GM12878 (cell line): Measurements from ENCODE around the gene LTK. TPM values are rescaled to one million over a fixed set of nuclear protein-coding genes. Genes with fewer than 3 reads are reported as not detected.

Source experiments
- ATAC-seq: fragments of 200-7000 bp; cut with Tn5 transposase; 3 replicates; pipeline ENCODE4 v1.9.1; 2020; ENCODE audit warnings: mild to moderate bottlenecking, moderate library complexity
- BruUV-seq: library from RNA; stranded (reverse); fragments of 400-500 nt; replicated peaks from 2 replicates; lab custom pipeline; 2021; lab: Mats Ljungman, UMichigan
- CTCF ChIA-PET: fragments of 300-600 bp; sonication (Branson Sonifier 250); formaldehyde crosslinking; extraction: SDS; loops from one replicate; lab custom pipeline; 2021; ENCODE audit warnings: inconsistent platforms; lab: Yijun Ruan, JAX
- POLR2A ChIA-PET: fragments of 350-600 bp; formaldehyde crosslinking; extraction: SDS; loops from one replicate; lab custom pipeline; 2021; ENCODE audit warnings: inconsistent platforms; lab: Charles Lee
- RAD21 ChIA-PET: fragments of 300-600 bp; sonication (Branson Sonifier 250); formaldehyde crosslinking; loops from one replicate; lab custom pipeline; 2023; ENCODE audit warnings: antibody characterized with exemption; ENCODE audit not compliant: unreplicated experiment; lab: Charles Lee
- SMC1A ChIA-PET: fragments of 300-600 bp; sonication (Branson Sonifier 250); formaldehyde crosslinking; loops from one replicate; lab custom pipeline; 2023; ENCODE audit not compliant: unreplicated experiment, uncharacterized antibody; lab: Charles Lee
- DNase-seq: peaks from one replicate; pipeline ENCODE4 v3.0.0-alpha.2; 2011; ENCODE audit warnings: low read depth, low spot score
- FAIRE-seq: peaks from 3 replicates; lab custom pipeline; 2011; peaks lifted over from hg19 to GRCh38; lab: Jason Lieb, UNC
- H2AFZ ChIP-seq: 2 replicates; pipeline ENCODE4 v1.6.0; 2011; ENCODE audit warnings: low read depth, low read length, control low read depth; ENCODE audit not compliant: control insufficient read depth
- H3K27ac ChIP-seq: 2 replicates; pipeline ENCODE4 v1.5.1; 2011; ENCODE audit warnings: control low read depth; ENCODE audit not compliant: control insufficient read depth, insufficient read depth
- H3K27me3 ChIP-seq, 2 experiments: replicated peaks in 1 of 2; 2 replicates each; pipeline versions ENCODE4 v1.6.0 to v1.6.1; 2011; ENCODE audit warnings: low read length in 1 of 2; ENCODE audit not compliant: control insufficient read depth in 2 of 2, insufficient read depth in 2 of 2
- H3K36me3 ChIP-seq, 2 experiments: 2 replicates each; pipeline ENCODE4 v1.5.1; 2011; ENCODE audit warnings: low read length in 1 of 2; ENCODE audit not compliant: control insufficient read depth in 2 of 2, insufficient read depth in 2 of 2
- H3K4me1 ChIP-seq: 2 replicates; pipeline ENCODE4 v1.6.1; 2011; ENCODE audit warnings: mild to moderate bottlenecking, low read length, moderate library complexity, mixed read lengths; ENCODE audit not compliant: control insufficient read depth, insufficient read depth
- H3K4me2 ChIP-seq: 2 replicates; pipeline ENCODE4 v1.6.0; 2011; ENCODE audit warnings: control low read depth; ENCODE audit not compliant: control insufficient read depth, insufficient read depth
- H3K4me3 ChIP-seq: fragments of 200-600 bp; sonication (generic); 2 replicates; pipeline ENCODE4 v1.5.1; 2016
- H3K79me2 ChIP-seq: 2 replicates; pipeline ENCODE4 v1.6.0; 2011; ENCODE audit warnings: low read length; ENCODE audit not compliant: control insufficient read depth, insufficient read depth
- H3K9ac ChIP-seq: 2 replicates; pipeline ENCODE4 v1.8.0; 2011; ENCODE audit warnings: low read length, control low read depth, mixed read lengths; ENCODE audit not compliant: control insufficient read depth, insufficient read depth
- H3K9me3 ChIP-seq: replicated peaks from 3 replicates; pipeline ENCODE4 v1.5.1; 2011; ENCODE audit warnings: mild to moderate bottlenecking, low read length; ENCODE audit not compliant: control insufficient read depth, insufficient read depth
- H4K20me1 ChIP-seq: 2 replicates; pipeline ENCODE4 v1.6.0; 2011; ENCODE audit not compliant: control insufficient read depth, insufficient read depth
- JUND ChIP-seq: IDR thresholded peaks from 2 replicates; pipeline ENCODE4 v1.6.1; 2012; ENCODE audit warnings: low read depth, mild to moderate bottlenecking, low read length, improper control_type of control experiment, moderate library complexity
- SUZ12 ChIP-seq: fragments of 200-600 bp; sonication (generic); IDR thresholded peaks from one replicate; pipeline ENCODE4 v1.6.1; 2018; ENCODE audit warnings: antibody characterized with exemption, mild to moderate bottlenecking; ENCODE audit not compliant: unreplicated experiment
- ZNF384 ChIP-seq: IDR thresholded peaks from 2 replicates; pipeline ENCODE4 v1.6.1; 2012; ENCODE audit warnings: low read depth, mild to moderate bottlenecking, low read length, improper control_type of control experiment, borderline replicate concordance
- WGBS: methylation state at CpG from one replicate; pipeline ENCODE4 v1.1.6; 2016; ENCODE audit warnings: low lambda C conversion rate; ENCODE audit not compliant: insufficient replicate concordance, insufficient coverage; ENCODE audit errors: missing lambda C conversion rate; 5-methylcytosine and 5-hydroxymethylcytosine counted together
- in situ Hi-C: fragments of 300-500 bp; cut with MboI; formaldehyde crosslinking; loops from 9 replicates; pipeline ENCODE4 v1.14.3; 2018; ENCODE audit warnings: mixed read lengths
- intact Hi-C: fragments of 100-400 bp; cut with micrococcal nuclease; formaldehyde crosslinking; loops from one replicate; pipeline ENCODE4 v1.14.2; 2022; ENCODE audit not compliant: unreplicated experiment
- polyA plus RNA-seq, 11 experiments: library from polyadenylated mRNA; depleted of rRNA in 4 of 11; unstranded in 6 of 11; stranded (reverse) in 5 of 11; fragments of >200 nt; fragmentation: Nextera tagmentation in 4 of 11; fragmentation: Illumina TruSeq in 1 of 11; extraction: Ambion mirVana in 4 of 11; extraction: Trizol in 1 of 11; gene quantifications; 1 replicate in 1 of 11; 2 replicates in 10 of 11; pipeline versions ENCODE4 v1.2.1 to v1.2.3, GENCODE V29; 2011 to 2016; ENCODE audit warnings: inconsistent platforms in 2 of 11, missing spikeins in 2 of 11, low read depth in 1 of 11
- total RNA-seq, 4 experiments: library from RNA; depleted of rRNA in 3 of 4; stranded (reverse); fragments of >200 nt in 3 of 4; fragmentation: Illumina TruSeq in 1 of 4; extraction: Trizol in 1 of 4; gene quantifications; 2 replicates each; pipeline versions ENCODE4 v1.2.1 to v1.2.3, GENCODE V29; 2013 to 2021

Gene LTK
- total and polyA plus RNA-seq, 10 of the 15 experiments (the other 5 are each of a cell fraction or from before 2014, with no cell fraction given): 0.07 to 0.80 (median 0.20) TPM; not detected in 1

DNA sequence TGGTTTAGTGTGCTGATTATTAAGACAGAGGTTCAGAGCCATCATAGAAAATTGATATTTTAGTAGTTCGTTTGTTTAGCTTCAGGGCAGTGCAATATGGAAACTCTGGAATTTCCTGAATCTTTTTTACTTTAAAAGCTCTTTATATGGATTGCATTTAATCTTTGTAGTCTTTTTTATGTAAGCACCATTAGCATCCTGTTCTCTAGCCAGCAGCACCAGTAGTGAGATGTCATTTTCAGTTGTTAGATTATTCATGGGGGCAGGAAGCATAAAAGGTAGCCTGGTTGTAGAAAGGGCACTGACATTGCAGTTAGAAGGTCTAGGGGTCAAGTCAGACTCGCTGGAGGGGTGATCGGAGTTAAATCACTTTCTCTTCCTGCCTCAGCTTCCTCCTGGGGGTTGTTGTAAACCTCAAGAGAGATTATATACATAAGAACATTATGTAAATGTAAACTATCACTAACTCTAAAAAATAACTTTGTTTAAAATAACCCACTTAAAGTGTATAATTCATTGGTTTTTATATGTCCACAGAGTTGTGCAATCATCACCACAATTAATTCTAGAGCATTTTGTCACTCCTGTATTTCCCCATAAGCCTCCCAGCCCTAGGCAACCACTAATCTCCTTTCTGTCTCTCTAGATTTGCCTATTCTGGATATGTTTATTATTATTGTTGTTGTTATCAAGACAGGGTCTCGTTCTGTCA lies 51.4 kb downstream of the LTK start:
- Histone ChIP-seq H3K4me2 (no peak overlapping the region), H3K27me3 (no peaks in the 10 kb centered on the region), H3K4me3 (no peak overlapping the region), H3K9ac (no peak overlapping the region), H3K27ac (no peak overlapping the region), H3K9me3 (no peaks in the 10 kb centered on the region), H3K36me3 (peaks cover 8 to 27% of the 10 kb centered on the region in 2 experiments), H2AFZ (no peak overlapping the region), H3K79me2 (no peaks in the 10 kb centered on the region), H3K4me1 (no peaks in the 10 kb centered on the region), H4K20me1 (no peaks in the 10 kb centered on the region)
- in situ Hi-C loops: no loop called here
- no TSS peak for BruUV-seq
- ChIA-PET SMC1A (interaction anchor here (1.1 to 1.6 kb wide), 2 partner anchors 16 to 25 kb away, joined by 3 read pairs; no protein-coding TSS in a partner anchor), CTCF (interaction anchor here (1.0 to 1.4 kb wide), 2 partner anchors 228 to 442 kb away, joined by 3 read pairs; no protein-coding TSS in a partner anchor), RAD21 (interaction anchor here (2.1 kb wide), 1 partner anchor 348 kb away, joined by 4 read pairs; no protein-coding TSS in a partner anchor), POLR2A (no interaction called here)
- intact Hi-C loops: loop anchor here (10.0 kb wide), 1 partner anchor 233 kb away; no protein-coding TSS in a partner anchor
- no peak for FAIRE-seq
- WGBS: 42% methylated on average over 4 of the region's 4 CpGs
- DNase-seq: no peak
- no peak for ATAC-seq
- TF ChIP-seq JUND: no peak
- no peak for TF ChIP-seq SUZ12
- no peak for TF ChIP-seq ZNF384

Other genes with a start within 250 kb of the LTK start
Only the 7 nearest of the 8 such genes appear.
- 158 and 182 TPM in 2 replicates for gene NUSAP1, start 180.9 kb downstream of the LTK start, total RNA-seq (2014; rRNA removed)
- gene NUSAP1, start 180.9 kb downstream of the LTK start, total RNA-seq (2014; rRNA removed; fragmentation: Illumina TruSeq; extraction: Trizol): 291 and 299 TPM in 2 replicates
- 172 and 174 TPM in 2 replicates for gene NUSAP1, start 180.9 kb downstream of the LTK start, total RNA-seq (2021)
- gene NUSAP1, start 180.9 kb downstream of the LTK start, polyA plus RNA-seq (2011; rRNA removed): 227 and 284 TPM in 2 replicates
- gene NUSAP1, start 180.9 kb downstream of the LTK start, polyA plus RNA-seq (2014; fragmentation: Illumina TruSeq; extraction: Trizol): 269 and 367 TPM in 2 replicates
- gene NUSAP1, start 180.9 kb downstream of the LTK start, polyA plus RNA-seq (2014; fragmentation: Nextera tagmentation; extraction: Ambion mirVana): 100 to 1,000 TPM; 228 to 231 TPM
- 208 and 252 TPM in 2 replicates for gene NUSAP1, start 180.9 kb downstream of the LTK start, polyA plus RNA-seq (2014; rRNA removed)
- 100 to 1,000 TPM; 310 to 315 TPM for gene NUSAP1, start 180.9 kb downstream of the LTK start, polyA plus RNA-seq (2016; fragmentation: Nextera tagmentation; extraction: Ambion mirVana)
- gene NDUFAF1, start 111.3 kb downstream of the LTK start, total RNA-seq (2014; rRNA removed): 16.7 and 18.9 TPM in 2 replicates
- 20.8 and 22.6 TPM in 2 replicates for gene NDUFAF1, start 111.3 kb downstream of the LTK start, total RNA-seq (2014; rRNA removed; fragmentation: Illumina TruSeq; extraction: Trizol)
- 16.6 and 17.3 TPM in 2 replicates for gene NDUFAF1, start 111.3 kb downstream of the LTK start, total RNA-seq (2021)
- gene NDUFAF1, start 111.3 kb downstream of the LTK start, polyA plus RNA-seq (2011; rRNA removed): 19.4 and 27.9 TPM in 2 replicates
- gene NDUFAF1, start 111.3 kb downstream of the LTK start, polyA plus RNA-seq (2014; fragmentation: Illumina TruSeq; extraction: Trizol): 23.5 and 33.9 TPM in 2 replicates
- gene NDUFAF1, start 111.3 kb downstream of the LTK start, polyA plus RNA-seq (2014; fragmentation: Nextera tagmentation; extraction: Ambion mirVana): 10 to 100 TPM; 46.4 to 47.2 TPM
- 17.1 and 19.2 TPM in 2 replicates for gene NDUFAF1, start 111.3 kb downstream of the LTK start, polyA plus RNA-seq (2014; rRNA removed)
- 10 to 100 TPM; 37.8 to 38.8 TPM for gene NDUFAF1, start 111.3 kb downstream of the LTK start, polyA plus RNA-seq (2016; fragmentation: Nextera tagmentation; extraction: Ambion mirVana)
- gene RTF1, start 96.7 kb downstream of the LTK start, total RNA-seq (2014; rRNA removed): 15.2 and 19.3 TPM in 2 replicates
- 35.5 and 35.6 TPM in 2 replicates for gene RTF1, start 96.7 kb downstream of the LTK start, total RNA-seq (2014; rRNA removed; fragmentation: Illumina TruSeq; extraction: Trizol)
- 28.4 and 31.2 TPM in 2 replicates for gene RTF1, start 96.7 kb downstream of the LTK start, total RNA-seq (2021)
- gene RTF1, start 96.7 kb downstream of the LTK start, polyA plus RNA-seq (2011; rRNA removed): 29.2 and 33.0 TPM in 2 replicates
- 49.1 and 51.8 TPM in 2 replicates for gene RTF1, start 96.7 kb downstream of the LTK start, polyA plus RNA-seq (2014; fragmentation: Illumina TruSeq; extraction: Trizol)
- 10 to 100 TPM in 1 of 2 experiments, 1 to 10 TPM in 1; 7.2 to 10.9 TPM for gene RTF1, start 96.7 kb downstream of the LTK start, polyA plus RNA-seq (2014; fragmentation: Nextera tagmentation; extraction: Ambion mirVana)
- 35.1 and 35.4 TPM in 2 replicates for gene RTF1, start 96.7 kb downstream of the LTK start, polyA plus RNA-seq (2014; rRNA removed)
- gene RTF1, start 96.7 kb downstream of the LTK start, polyA plus RNA-seq (2016; fragmentation: Nextera tagmentation; extraction: Ambion mirVana): 10 to 100 TPM; 67.0 to 67.9 TPM
- 0.54 and 0.90 TPM in 2 replicates for gene ITPKA, start 20.0 kb downstream of the LTK start, total RNA-seq (2014; rRNA removed)
- gene ITPKA, start 20.0 kb downstream of the LTK start, total RNA-seq (2014; rRNA removed; fragmentation: Illumina TruSeq; extraction: Trizol): 0.27 and 0.32 TPM in 2 replicates
- gene ITPKA, start 20.0 kb downstream of the LTK start, total RNA-seq (2021): 0.64 and 0.67 TPM in 2 replicates
- 0.48 and 1.5 TPM in 2 replicates for gene ITPKA, start 20.0 kb downstream of the LTK start, polyA plus RNA-seq (2011; rRNA removed)
- gene ITPKA, start 20.0 kb downstream of the LTK start, polyA plus RNA-seq (2014; fragmentation: Illumina TruSeq; extraction: Trizol): 0.04 TPM in 1 of 2 replicates, not detected in the other
- under 1 TPM in 1 of 2 experiments, not detected in 1; 0.07 TPM for gene ITPKA, start 20.0 kb downstream of the LTK start, polyA plus RNA-seq (2014; fragmentation: Nextera tagmentation; extraction: Ambion mirVana)
- 0.73 and 0.91 TPM in 2 replicates for gene ITPKA, start 20.0 kb downstream of the LTK start, polyA plus RNA-seq (2014; rRNA removed)
- under 1 TPM; 0.12 to 0.49 TPM for gene ITPKA, start 20.0 kb downstream of the LTK start, polyA plus RNA-seq (2016; fragmentation: Nextera tagmentation; extraction: Ambion mirVana)
- gene RPAP1, start 30.4 kb upstream of the LTK start, total RNA-seq (2014; rRNA removed): 14.3 and 16.5 TPM in 2 replicates
- gene RPAP1, start 30.4 kb upstream of the LTK start, total RNA-seq (2014; rRNA removed; fragmentation: Illumina TruSeq; extraction: Trizol): 6.7 and 7.0 TPM in 2 replicates
- 39.9 and 50.6 TPM in 2 replicates for gene RPAP1, start 30.4 kb upstream of the LTK start, total RNA-seq (2021)
- 3.7 and 7.4 TPM in 2 replicates for gene RPAP1, start 30.4 kb upstream of the LTK start, polyA plus RNA-seq (2011; rRNA removed)
- gene RPAP1, start 30.4 kb upstream of the LTK start, polyA plus RNA-seq (2014; fragmentation: Illumina TruSeq; extraction: Trizol): 6.9 and 11.3 TPM in 2 replicates
- 1 to 10 TPM; 6.0 to 7.7 TPM for gene RPAP1, start 30.4 kb upstream of the LTK start, polyA plus RNA-seq (2014; fragmentation: Nextera tagmentation; extraction: Ambion mirVana)
- gene RPAP1, start 30.4 kb upstream of the LTK start, polyA plus RNA-seq (2014; rRNA removed): 13.5 and 20.1 TPM in 2 replicates
- 10 to 100 TPM; 27.5 to 28.1 TPM for gene RPAP1, start 30.4 kb upstream of the LTK start, polyA plus RNA-seq (2016; fragmentation: Nextera tagmentation; extraction: Ambion mirVana)
- 0.06 and 0.54 TPM in 2 replicates for gene TYRO3, start 45.4 kb upstream of the LTK start, total RNA-seq (2014; rRNA removed)
- 0.09 TPM in 1 of 2 replicates, not detected in the other for gene TYRO3, start 45.4 kb upstream of the LTK start, total RNA-seq (2014; rRNA removed; fragmentation: Illumina TruSeq; extraction: Trizol)
- 0.28 and 0.64 TPM in 2 replicates for gene TYRO3, start 45.4 kb upstream of the LTK start, total RNA-seq (2021)
- gene TYRO3, start 45.4 kb upstream of the LTK start, polyA plus RNA-seq (2011; rRNA removed): 0.08 TPM in 1 of 2 replicates, not detected in the other
- 0.16 and 0.19 TPM in 2 replicates for gene TYRO3, start 45.4 kb upstream of the LTK start, polyA plus RNA-seq (2014; fragmentation: Illumina TruSeq; extraction: Trizol)
- not detected for gene TYRO3, start 45.4 kb upstream of the LTK start, polyA plus RNA-seq (2014; fragmentation: Nextera tagmentation; extraction: Ambion mirVana)
- 0.28 TPM in 1 of 2 replicates, not detected in the other for gene TYRO3, start 45.4 kb upstream of the LTK start, polyA plus RNA-seq (2014; rRNA removed)
- under 1 TPM in 1 of 2 experiments, not detected in 1; 0.16 TPM for gene TYRO3, start 45.4 kb upstream of the LTK start, polyA plus RNA-seq (2016; fragmentation: Nextera tagmentation; extraction: Ambion mirVana)
- 18.4 and 20.5 TPM in 2 replicates for gene MGA, start 146.6 kb upstream of the LTK start, total RNA-seq (2014; rRNA removed)
- gene MGA, start 146.6 kb upstream of the LTK start, total RNA-seq (2014; rRNA removed; fragmentation: Illumina TruSeq; extraction: Trizol): 28.1 and 28.5 TPM in 2 replicates
- gene MGA, start 146.6 kb upstream of the LTK start, total RNA-seq (2021): 25.6 and 29.6 TPM in 2 replicates
- 11.1 and 12.2 TPM in 2 replicates for gene MGA, start 146.6 kb upstream of the LTK start, polyA plus RNA-seq (2011; rRNA removed)
- 15.6 and 17.6 TPM in 2 replicates for gene MGA, start 146.6 kb upstream of the LTK start, polyA plus RNA-seq (2014; fragmentation: Illumina TruSeq; extraction: Trizol)
- 1 to 10 TPM; 2.6 to 2.8 TPM for gene MGA, start 146.6 kb upstream of the LTK start, polyA plus RNA-seq (2014; fragmentation: Nextera tagmentation; extraction: Ambion mirVana)
- gene MGA, start 146.6 kb upstream of the LTK start, polyA plus RNA-seq (2014; rRNA removed): 7.9 and 8.3 TPM in 2 replicates
- gene MGA, start 146.6 kb upstream of the LTK start, polyA plus RNA-seq (2016; fragmentation: Nextera tagmentation; extraction: Ambion mirVana): 10 to 100 TPM; 21.6 to 21.7 TPM